ENCODE data around the gene DIP2C. TPM values are rescaled to one million over a fixed set of nuclear protein-coding genes. Genes with fewer than 3 reads are reported as not detected.

Gene DIP2C
- total RNA-seq, 1 donor: 19.9 TPM

DNA sequence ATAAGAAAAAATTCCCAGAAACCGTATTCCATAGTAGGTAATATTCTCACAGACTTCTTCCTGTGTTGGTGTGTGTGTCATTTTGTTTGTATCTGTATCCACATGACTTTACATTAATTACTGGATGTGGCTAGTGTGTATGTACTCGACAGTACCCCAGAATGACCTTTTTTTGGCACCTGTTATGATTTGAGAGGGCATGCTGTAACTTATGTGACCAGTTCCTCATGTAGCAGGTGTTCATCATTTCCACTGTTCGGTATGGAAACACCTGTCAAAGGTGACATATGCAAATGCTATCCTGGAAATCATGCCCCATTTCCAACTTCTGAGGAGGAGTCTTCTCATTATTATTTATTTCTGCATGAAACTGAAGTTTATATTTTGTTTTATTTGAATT is 464.9 kb downstream of the DIP2C start:
- no peak overlapping the region for H3K4me3 ChIP-seq (ENCODE audit: low read depth, low read length)
- TF ChIP-seq, protein P1, sequence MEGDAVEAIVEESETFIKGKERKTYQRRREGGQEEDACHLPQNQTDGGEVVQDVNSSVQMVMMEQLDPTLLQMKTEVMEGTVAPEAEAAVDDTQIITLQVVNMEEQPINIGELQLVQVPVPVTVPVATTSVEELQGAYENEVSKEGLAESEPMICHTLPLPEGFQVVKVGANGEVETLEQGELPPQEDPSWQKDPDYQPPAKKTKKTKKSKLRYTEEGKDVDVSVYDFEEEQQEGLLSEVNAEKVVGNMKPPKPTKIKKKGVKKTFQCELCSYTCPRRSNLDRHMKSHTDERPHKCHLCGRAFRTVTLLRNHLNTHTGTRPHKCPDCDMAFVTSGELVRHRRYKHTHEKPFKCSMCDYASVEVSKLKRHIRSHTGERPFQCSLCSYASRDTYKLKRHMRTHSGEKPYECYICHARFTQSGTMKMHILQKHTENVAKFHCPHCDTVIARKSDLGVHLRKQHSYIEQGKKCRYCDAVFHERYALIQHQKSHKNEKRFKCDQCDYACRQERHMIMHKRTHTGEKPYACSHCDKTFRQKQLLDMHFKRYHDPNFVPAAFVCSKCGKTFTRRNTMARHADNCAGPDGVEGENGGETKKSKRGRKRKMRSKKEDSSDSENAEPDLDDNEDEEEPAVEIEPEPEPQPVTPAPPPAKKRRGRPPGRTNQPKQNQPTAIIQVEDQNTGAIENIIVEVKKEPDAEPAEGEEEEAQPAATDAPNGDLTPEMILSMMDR (IDR thresholded peaks at IDR 0.05; ENCODE audit: insufficient read depth, low read depth, low read length): no peak
- DNase-seq (ENCODE audit: low read depth): no peak

Small RNA genes lying within 50 kb of the gene (small RNA-seq; reads per million reads assigned to genes)
- gene MIR5699 (8.0 reads per million, percentile 88 among the genes with 10 or more reads in this experiment), gene RN7SL754P (not detected), gene RNA5SP298 (not detected)

Other genes starting within 250 kb of the DIP2C start
- 49.0 and 57.4 TPM in 2 replicates for gene LARP4B, start 242.0 kb upstream of the DIP2C start, total RNA-seq